Subcutaneous adipose tissue (tissue), 4 donors: ENCODE results near the gene VPS33B. TPM values are rescaled to one million over a fixed set of nuclear protein-coding genes. Genes with fewer than 3 reads are reported as not detected.

ENCODE experiments used
- CTCF ChIP-seq: fragments of 450-650 bp; IDR thresholded peaks from one replicate; pipeline ENCODE4 v1.5.1; 2016; ENCODE audit warnings: low read depth, mild to moderate bottlenecking, control low read depth, antibody characterized with exemption, moderate library complexity
- total RNA-seq, 4 donors: library from RNA; depleted of rRNA; stranded (reverse); fragments of >200 nt; gene quantifications; one replicate each; pipeline ENCODE4 v1.1.0, GENCODE V29; 2016

VPS33B gene
- total RNA-seq, 4 donors from 2014 or later: 4.9 to 9.4 (median 5.3) TPM

- TF ChIP-seq CTCF: no peak
Observed at GRCh38 chr15:90987561-90988141, 34.7 kb downstream of the VPS33B start.

- no peak for TF ChIP-seq CTCF
Observed at GRCh38 chr15:90986790-90987507, 35.4 kb downstream of the VPS33B start.

GRCh38 chr15:90982135-90982534 lies 40.3 kb downstream of the VPS33B start:
- TF ChIP-seq CTCF: no peak

- no peak for TF ChIP-seq CTCF
Observed at GRCh38 chr15:90981681-90982080, 40.7 kb downstream of the VPS33B start.

- no peak for TF ChIP-seq CTCF
Observed at GRCh38 chr15:90979582-90979981, 42.8 kb downstream of the VPS33B start.

GRCh38 chr15:90974216-90974615 lies 48.2 kb downstream of the VPS33B start:
- no peak for TF ChIP-seq CTCF

GRCh38 chr15:90972133-90972532 lies 50.3 kb downstream of the VPS33B start:
- no peak for TF ChIP-seq CTCF
